Gastrocnemius medialis (tissue), 4 donors: ENCODE data around the gene PCDHGB4. TPM values are rescaled to one million over a fixed set of nuclear protein-coding genes. Genes with fewer than 3 reads are reported as not detected.

ENCODE experiments used
- ATAC-seq, 2 donors: fragments of 150-250 bp; one replicate each; pipeline ENCODE4 v1.9.1; 2016
- DNase-seq, 2 donors: peaks; one replicate each; pipeline ENCODE4 v3.0.0-alpha.2; 2019
- H3K27ac ChIP-seq, 4 donors: fragments of 200-600 bp; sonication (generic); 1 replicate in 1 of 4; 2 replicates in 3 of 4; pipeline ENCODE4 v1.5.1; 2016 to 2018; ENCODE audit warnings: mild to moderate bottlenecking in 2 of 4, moderate library complexity in 1 of 4
- H3K27me3 ChIP-seq, 3 donors: fragments of 200-600 bp; sonication (generic) in 2 of 3; 1 replicate in 1 of 3; 2 replicates in 2 of 3; pipeline versions ENCODE4 v1.5.1 to v1.6.0; 2016 to 2019; ENCODE audit warnings: mild to moderate bottlenecking in 1 of 3, moderate library complexity in 1 of 3
- H3K36me3 ChIP-seq, 2 donors: fragments of 200-600 bp; sonication (generic) in 1 of 2; one replicate each; pipeline ENCODE4 v1.5.1; 2017 to 2018
- H3K4me1 ChIP-seq, 2 donors: fragments of 200-600 bp; sonication (generic) in 1 of 2; one replicate each; pipeline ENCODE4 v1.5.1; 2016 to 2017; ENCODE audit warnings: mild to moderate bottlenecking in 2 of 2
- H3K4me3 ChIP-seq, 4 donors: fragments of 200-600 bp; sonication (generic) in 3 of 4; 1 replicate in 1 of 4; 2 replicates in 3 of 4; pipeline ENCODE4 v1.5.1; 2016 to 2019; ENCODE audit warnings: mild to moderate bottlenecking in 2 of 4
- H3K9me3 ChIP-seq, 3 donors: fragments of 200-600 bp; sonication (generic) in 2 of 3; 1 replicate in 1 of 3; 2 replicates in 2 of 3; pipeline ENCODE4 v1.5.1; 2016 to 2019
- POLR2A ChIP-seq, 2 donors: fragments of 450-650 bp; IDR thresholded peaks; one replicate each; pipeline ENCODE4 v1.6.1; 2017; ENCODE audit warnings: antibody characterized with exemption in 2 of 2, mild to moderate bottlenecking in 2 of 2, moderate library complexity in 2 of 2
- in situ Hi-C, 4 donors: fragments of 200-750 bp; cut with MboI; loops; one replicate each; pipeline versions ENCODE4 v1.15.0 to v1.8.0; 2017; ENCODE audit warnings: low sequenced_read_pairs in 4 of 4
- intact Hi-C: fragments of 100-400 bp; cut with DNase I; formaldehyde crosslinking; loops from one replicate; pipeline ENCODE4 v1.15.1; 2023; ENCODE audit warnings: low total_unique reads
- total RNA-seq, 4 donors: library from RNA; depleted of rRNA; stranded (reverse); fragments of >200 nt; gene quantifications; one replicate each; pipeline versions ENCODE4 v1.1.0 to v1.2.3, GENCODE V29; 2016
- TF ChIP-seq, protein P1 (sequence below), 5 experiments: fragments of 450-650 bp in 3 of 5; fragments of 200-600 bp in 2 of 5; sonication (generic) in 2 of 5; IDR thresholded peaks in 4 of 5; conservative IDR thresholded peaks in 1 of 5; 1 replicate in 4 of 5; 2 replicates in 1 of 5; pipeline ENCODE4 v1.5.1; 2016 to 2019; ENCODE audit warnings: antibody characterized with exemption in 5 of 5, mild to moderate bottlenecking in 3 of 5, moderate library complexity in 3 of 5

Gene PCDHGB4
- total RNA-seq, 4 donors from 2014 or later = 0.88 to 2.1 (median 1.3) TPM

DNA sequence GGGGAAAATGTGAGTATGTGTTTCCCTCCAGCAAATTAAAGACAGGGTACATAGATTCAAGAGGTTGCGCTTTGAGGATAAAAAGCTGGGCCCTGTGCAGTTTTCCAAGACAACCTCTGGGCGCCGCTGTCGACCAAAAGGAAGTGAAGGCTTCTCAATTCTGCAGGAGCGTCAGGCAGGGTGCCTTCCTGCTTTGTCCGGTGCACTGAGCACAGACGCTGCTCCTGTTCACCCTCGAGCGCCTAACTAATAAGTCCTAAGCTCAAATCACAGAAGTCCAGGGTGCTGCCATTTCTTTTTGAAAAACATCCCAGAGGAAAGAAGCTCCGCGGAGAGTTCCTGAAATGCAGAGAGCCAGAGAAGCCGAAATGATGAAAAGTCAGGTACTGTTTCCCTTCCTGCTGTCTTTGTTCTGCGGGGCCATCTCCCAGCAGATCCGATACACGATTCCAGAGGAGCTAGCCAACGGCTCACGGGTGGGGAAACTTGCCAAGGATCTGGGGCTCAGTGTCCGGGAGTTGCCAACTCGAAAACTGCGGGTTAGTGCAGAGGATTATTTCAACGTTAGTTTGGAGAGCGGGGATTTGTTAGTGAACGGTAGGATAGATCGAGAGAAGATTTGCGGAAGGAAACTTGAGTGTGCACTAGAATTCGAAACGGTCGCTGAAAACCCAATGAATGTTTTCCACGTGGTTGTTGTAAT lies 37.4 kb upstream of the PCDHGB4 start, which contains the start of gene PCDHGB1:
Gene PCDHGB1 (plus strand): TSS at position 183 of the 703 bp plus-strand sequence. CDS start 162 bp downstream, at position 345.
- Histone ChIP-seq H3K4me1 (no peaks in the 10 kb centered on the region), H3K9me3 (peaks cover 0 to 3% (median 3%) of the 10 kb centered on the region in 3 donors), H3K4me3 (peak within 1 kb of the TSS; percentile 14 to 31 (median 27)), H3K27me3 (peaks cover 0 to 26% (median 9%) of the 10 kb centered on the region in 3 donors), H3K36me3 (no peaks in the 10 kb centered on the region), H3K27ac (peak within 1 kb of the TSS in 1 of 4 donors; percentile 29)
- in situ Hi-C loops = loop anchor here in 1 of 4 donors (10.0 kb wide), 1 partner anchor 215 kb away; no protein-coding TSS in a partner anchor
- ATAC-seq (peak; percentile 42 to 87), DNase-seq (peak in 1 of 2 donors; percentile 42)
- intact Hi-C loops = no loop called here
- TF ChIP-seq, protein P1, sequence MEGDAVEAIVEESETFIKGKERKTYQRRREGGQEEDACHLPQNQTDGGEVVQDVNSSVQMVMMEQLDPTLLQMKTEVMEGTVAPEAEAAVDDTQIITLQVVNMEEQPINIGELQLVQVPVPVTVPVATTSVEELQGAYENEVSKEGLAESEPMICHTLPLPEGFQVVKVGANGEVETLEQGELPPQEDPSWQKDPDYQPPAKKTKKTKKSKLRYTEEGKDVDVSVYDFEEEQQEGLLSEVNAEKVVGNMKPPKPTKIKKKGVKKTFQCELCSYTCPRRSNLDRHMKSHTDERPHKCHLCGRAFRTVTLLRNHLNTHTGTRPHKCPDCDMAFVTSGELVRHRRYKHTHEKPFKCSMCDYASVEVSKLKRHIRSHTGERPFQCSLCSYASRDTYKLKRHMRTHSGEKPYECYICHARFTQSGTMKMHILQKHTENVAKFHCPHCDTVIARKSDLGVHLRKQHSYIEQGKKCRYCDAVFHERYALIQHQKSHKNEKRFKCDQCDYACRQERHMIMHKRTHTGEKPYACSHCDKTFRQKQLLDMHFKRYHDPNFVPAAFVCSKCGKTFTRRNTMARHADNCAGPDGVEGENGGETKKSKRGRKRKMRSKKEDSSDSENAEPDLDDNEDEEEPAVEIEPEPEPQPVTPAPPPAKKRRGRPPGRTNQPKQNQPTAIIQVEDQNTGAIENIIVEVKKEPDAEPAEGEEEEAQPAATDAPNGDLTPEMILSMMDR (IDR thresholded peaks at IDR 0.05 in 4 of 5, conservative IDR thresholded peaks at IDR 0.05 in 1 of 5) = peak in 4 of 5 experiments; percentile 18 to 53 (median 38)
- TF ChIP-seq POLR2A (IDR thresholded peaks at IDR 0.05) = no peak

DNA sequence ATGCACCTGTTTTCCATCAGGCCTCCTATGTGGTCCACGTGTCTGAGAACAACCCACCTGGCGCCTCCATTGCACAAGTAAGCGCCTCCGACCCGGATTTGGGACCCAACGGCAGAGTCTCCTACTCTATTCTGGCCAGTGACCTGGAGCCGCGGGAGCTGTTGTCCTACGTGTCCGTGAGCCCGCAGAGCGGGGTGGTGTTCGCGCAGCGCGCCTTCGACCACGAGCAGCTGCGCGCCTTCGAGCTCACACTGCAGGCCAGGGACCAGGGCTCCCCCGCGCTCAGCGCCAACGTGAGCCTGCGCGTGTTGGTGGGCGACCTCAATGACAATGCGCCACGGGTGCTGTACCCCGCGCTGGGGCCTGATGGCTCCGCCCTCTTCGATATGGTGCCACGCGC lies 35.9 kb upstream of the PCDHGB4 start:
- H3K9me3 ChIP-seq = peaks cover 0 to 7% (median 3%) of the 10 kb centered on the region in 3 donors
- H3K4me1 ChIP-seq = no peaks in the 10 kb centered on the region
- H3K27me3 ChIP-seq = peaks cover 0 to 28% (median 9%) of the 10 kb centered on the region in 3 donors
- H3K36me3 ChIP-seq = no peaks in the 10 kb centered on the region
- DNase-seq (no peak), ATAC-seq (no peak)
- in situ Hi-C loops = no loop called here
- H3K4me3 ChIP-seq = no peak overlapping the region
- H3K27ac ChIP-seq = no peak overlapping the region
- intact Hi-C loops = no loop called here
- TF ChIP-seq POLR2A (IDR thresholded peaks at IDR 0.05) = no peak
- TF ChIP-seq, protein P1 (IDR thresholded peaks at IDR 0.05 in 4 of 5, conservative IDR thresholded peaks at IDR 0.05 in 1 of 5) = no peak

DNA sequence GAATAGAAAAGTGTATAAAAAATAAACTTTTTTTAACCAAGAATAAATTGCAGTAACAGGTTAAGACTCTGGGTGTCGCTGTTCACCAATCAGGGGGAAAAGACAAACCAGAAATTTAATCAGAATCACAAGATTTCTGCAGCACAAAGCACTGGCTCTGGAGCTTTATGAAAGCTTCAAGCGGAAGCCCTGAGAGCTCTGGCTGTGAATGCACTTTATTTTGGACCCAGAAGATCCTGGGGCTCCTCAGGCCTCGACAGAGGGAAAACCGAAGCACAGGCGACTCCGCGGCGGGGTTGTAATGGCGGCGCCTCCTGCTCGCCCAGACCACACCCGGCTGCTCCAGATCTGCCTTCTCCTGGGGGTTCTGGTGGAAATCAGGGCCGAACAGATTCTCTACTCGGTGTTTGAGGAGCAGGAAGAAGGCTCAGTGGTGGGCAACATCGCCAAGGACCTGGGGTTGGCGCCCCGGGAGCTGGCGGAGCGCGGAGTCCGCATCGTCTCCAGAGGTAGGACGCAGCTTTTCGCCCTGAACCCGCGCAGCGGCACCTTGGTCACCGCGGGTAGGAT lies 32.5 kb upstream of the PCDHGB4 start, which contains the start of gene PCDHGA4:
Gene PCDHGA4 (plus strand): TSS at position 122 of the 570 bp plus-strand sequence. CDS start 87 bp downstream, at position 209.
- peak within 1 kb of the TSS; percentile 39 to 59 (median 53) for H3K27ac ChIP-seq
- H3K4me1 ChIP-seq = peaks cover 0 to 6% of the 10 kb centered on the region in 2 donors
- no peak for ATAC-seq
- no peak for DNase-seq
- peak within 1 kb of the TSS; percentile 35 to 58 (median 42) for H3K4me3 ChIP-seq
- in situ Hi-C loops (no loop called here), intact Hi-C loops (no loop called here)
- H3K9me3 ChIP-seq = peaks cover 0 to 7% (median 3%) of the 10 kb centered on the region in 3 donors
- TF ChIP-seq, protein P1 (IDR thresholded peaks at IDR 0.05 in 4 of 5, conservative IDR thresholded peaks at IDR 0.05 in 1 of 5) = peak in 4 of 5 experiments; percentile 34 to 65 (median 38)
- no peak for TF ChIP-seq POLR2A (IDR thresholded peaks at IDR 0.05)
- H3K36me3 ChIP-seq = no peaks in the 10 kb centered on the region
- H3K27me3 ChIP-seq = peaks cover 0 to 26% (median 10%) of the 10 kb centered on the region in 3 donors

DNA sequence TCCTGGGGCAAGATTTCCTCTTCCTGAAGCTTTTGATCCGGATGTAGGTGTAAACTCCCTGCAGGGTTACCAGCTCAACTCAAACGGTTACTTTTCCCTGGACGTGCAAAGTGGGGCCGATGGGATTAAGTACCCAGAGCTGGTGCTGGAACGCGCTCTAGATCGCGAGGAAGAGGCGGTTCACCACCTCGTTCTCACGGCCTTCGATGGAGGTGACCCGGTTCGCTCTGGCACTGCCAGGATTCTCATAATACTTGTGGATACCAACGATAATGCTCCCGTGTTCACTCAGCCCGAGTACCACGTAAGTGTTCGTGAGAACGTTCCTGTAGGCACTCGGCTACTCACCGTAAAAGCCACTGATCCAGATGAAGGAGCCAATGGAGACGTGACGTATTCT lies 31.9 kb upstream of the PCDHGB4 start:
- ATAC-seq (no peak), DNase-seq (no peak)
- no peak for TF ChIP-seq POLR2A (IDR thresholded peaks at IDR 0.05)
- TF ChIP-seq, protein P1 (IDR thresholded peaks at IDR 0.05 in 4 of 5, conservative IDR thresholded peaks at IDR 0.05 in 1 of 5) = no peak
- peak overlapping the region in 3 of 4 donors; percentile 35 to 58 (median 48) for H3K4me3 ChIP-seq
- peaks cover 0 to 6% of the 10 kb centered on the region in 2 donors for H3K4me1 ChIP-seq
- H3K36me3 ChIP-seq = no peaks in the 10 kb centered on the region
- H3K27me3 ChIP-seq = peaks cover 0 to 30% (median 15%) of the 10 kb centered on the region in 3 donors
- peaks cover 0 to 12% (median 3%) of the 10 kb centered on the region in 3 donors for H3K9me3 ChIP-seq
- intact Hi-C loops (no loop called here), in situ Hi-C loops (no loop called here)
- no peak overlapping the region for H3K27ac ChIP-seq
